WTC11 (cell line): ENCODE measurements around the gene MEGF8. TPM values are rescaled to one million over a fixed set of nuclear protein-coding genes. Genes with fewer than 3 reads are reported as not detected.

Source experiments
- ATAC-seq: fragments of 200-7000 bp; cut with Tn5 transposase; 2 replicates; pipeline ENCODE4 v1.10.0; 2021; ENCODE audit warnings: mild to moderate bottlenecking, moderate library complexity
- CTCF ChIA-PET: fragments of 300-600 bp; sonication (Branson Sonifier 250); formaldehyde crosslinking; loops from one replicate; lab custom pipeline; 2021; ENCODE audit warnings: antibody characterized with exemption; lab: Charles Lee
- POLR2A ChIA-PET: fragments of 350-600 bp; sonication (Branson Sonifier 250); formaldehyde crosslinking; loops from one replicate; lab custom pipeline; 2021; ENCODE audit warnings: antibody characterized with exemption; lab: Charles Lee
- DNase-seq: peaks from one replicate; pipeline ENCODE4 v3.0.0; 2021; ENCODE audit warnings: low spot score
- H3K27ac Mint-ChIP-seq: 2 replicates; pipeline ENCODE4 v1.8.0; 2021; ENCODE audit warnings: mixed read lengths
- H3K27me3 Mint-ChIP-seq: 2 replicates; pipeline ENCODE4 v1.8.0; 2021; ENCODE audit warnings: low read depth, mild to moderate bottlenecking, moderate library complexity, mixed read lengths
- H3K36me3 Mint-ChIP-seq: 2 replicates; pipeline ENCODE4 v1.8.0; 2021; ENCODE audit warnings: mixed read lengths
- H3K4me1 Mint-ChIP-seq: 2 replicates; pipeline ENCODE4 v1.8.0; 2022; ENCODE audit warnings: mixed read lengths
- H3K4me3 Mint-ChIP-seq: 2 replicates; pipeline ENCODE4 v1.8.0; 2021; ENCODE audit warnings: mild to moderate bottlenecking, moderate library complexity, mixed read lengths
- H3K9me3 Mint-ChIP-seq: 2 replicates; pipeline ENCODE4 v1.8.0; 2021; ENCODE audit warnings: mixed read lengths
- ATF1 ChIP-seq: sonication (generic); formaldehyde crosslinking; IDR thresholded peaks from 2 replicates; pipeline ENCODE4 v1.8.1; 2023; ENCODE audit warnings: mild to moderate bottlenecking, moderate library complexity, missing genetic modification reagents
- CBFB ChIP-seq: sonication (generic); formaldehyde crosslinking; IDR thresholded peaks from 2 replicates; pipeline ENCODE4 v1.8.1; 2022; ENCODE audit warnings: mild to moderate bottlenecking, low read depth, missing genetic modification reagents
- ESRRA ChIP-seq: sonication (generic); formaldehyde crosslinking; IDR thresholded peaks from 2 replicates; pipeline ENCODE4 v1.8.1; 2022; ENCODE audit warnings: mild to moderate bottlenecking, missing genetic modification reagents, borderline replicate concordance
- FOXP1 ChIP-seq: sonication (generic); formaldehyde crosslinking; IDR thresholded peaks from 2 replicates; pipeline ENCODE4 v1.8.0; 2022; ENCODE audit warnings: missing genetic modification reagents, mild to moderate bottlenecking, moderate library complexity, borderline replicate concordance
- GRHL2 ChIP-seq: fragments of 250-450 bp; sonication (Bioruptor Pico); IDR thresholded peaks from 2 replicates; pipeline ENCODE4 v1.8.0; 2022; ENCODE audit warnings: mild to moderate bottlenecking, moderate library complexity; ENCODE audit not compliant: insufficient replicate concordance, severe bottlenecking
- IRF2 ChIP-seq: sonication (generic); formaldehyde crosslinking; IDR thresholded peaks from 2 replicates; pipeline ENCODE4 v1.8.0; 2022; ENCODE audit warnings: low read depth, missing genetic modification reagents, borderline replicate concordance
- MAX ChIP-seq: sonication (generic); formaldehyde crosslinking; IDR thresholded peaks from 2 replicates; pipeline ENCODE4 v1.8.0; 2022; ENCODE audit warnings: mild to moderate bottlenecking, missing genetic modification reagents
- NFATC4 ChIP-seq: fragments of 250-450 bp; sonication (Bioruptor Pico); IDR thresholded peaks from 2 replicates; pipeline ENCODE4 v1.9.0; 2021; ENCODE audit warnings: mild to moderate bottlenecking
- NR1H2 ChIP-seq: sonication (generic); formaldehyde crosslinking; IDR thresholded peaks from 2 replicates; pipeline ENCODE4 v1.9.0; 2021; ENCODE audit warnings: mild to moderate bottlenecking, moderate library complexity, missing genetic modification reagents
- PRDM15 ChIP-seq: sonication (generic); formaldehyde crosslinking; IDR thresholded peaks from 2 replicates; pipeline ENCODE4 v1.8.0; 2022; ENCODE audit warnings: missing genetic modification reagents
- PREB ChIP-seq: sonication (generic); formaldehyde crosslinking; IDR thresholded peaks from 2 replicates; pipeline ENCODE4 v1.8.1; 2022; ENCODE audit warnings: mild to moderate bottlenecking, missing genetic modification reagents, moderate library complexity, borderline replicate concordance
- RELA ChIP-seq: sonication (generic); formaldehyde crosslinking; IDR thresholded peaks from 2 replicates; pipeline ENCODE4 v1.8.1; 2022; ENCODE audit warnings: missing genetic modification reagents, mild to moderate bottlenecking, borderline replicate concordance
- SMAD3 ChIP-seq: sonication (generic); formaldehyde crosslinking; IDR thresholded peaks from 2 replicates; pipeline ENCODE4 v1.8.0; 2022; ENCODE audit warnings: missing genetic modification reagents, mild to moderate bottlenecking, borderline replicate concordance
- TEAD4 ChIP-seq: sonication (generic); formaldehyde crosslinking; IDR thresholded peaks from 2 replicates; pipeline ENCODE4 v1.8.0; 2022; ENCODE audit warnings: mild to moderate bottlenecking, missing genetic modification reagents
- TP53 ChIP-seq: sonication (generic); formaldehyde crosslinking; IDR thresholded peaks from 2 replicates; pipeline ENCODE4 v1.8.1; 2023; ENCODE audit warnings: mild to moderate bottlenecking, missing genetic modification reagents
- USF2 ChIP-seq: sonication (generic); formaldehyde crosslinking; IDR thresholded peaks from 2 replicates; pipeline ENCODE4 v1.8.1; 2023; ENCODE audit warnings: mild to moderate bottlenecking, missing genetic modification reagents, moderate library complexity
- ZBTB21 ChIP-seq: sonication (generic); formaldehyde crosslinking; IDR thresholded peaks from 2 replicates; pipeline ENCODE4 v1.8.1; 2023; ENCODE audit warnings: mild to moderate bottlenecking, missing genetic modification reagents, borderline replicate concordance
- ZNF232 ChIP-seq: sonication (generic); formaldehyde crosslinking; IDR thresholded peaks from 2 replicates; pipeline ENCODE4 v1.8.0; 2022; ENCODE audit warnings: mild to moderate bottlenecking, missing genetic modification reagents
- ZNF423 ChIP-seq: fragments of 250-450 bp; sonication (Bioruptor Pico); IDR thresholded peaks from 2 replicates; pipeline ENCODE4 v2.1.2; 2022; ENCODE audit warnings: mild to moderate bottlenecking, moderate library complexity
- ZNF532 ChIP-seq: fragments of 250-450 bp; sonication (Bioruptor Pico); IDR thresholded peaks from 2 replicates; pipeline ENCODE4 v1.9.0; 2021; ENCODE audit warnings: mild to moderate bottlenecking, borderline replicate concordance
- ZNF671 ChIP-seq: fragments of 250-450 bp; sonication (Bioruptor Pico); IDR thresholded peaks from 2 replicates; pipeline ENCODE4 v1.8.0; 2021; ENCODE audit warnings: mild to moderate bottlenecking
- total RNA-seq: library from RNA; stranded (reverse); gene quantifications from 3 replicates; pipeline ENCODE4 v1.2.3, GENCODE V29; 2021

The MEGF8 gene
- total RNA-seq, 1 experiment from 2014 or later, result 42.1 TPM

DNA sequence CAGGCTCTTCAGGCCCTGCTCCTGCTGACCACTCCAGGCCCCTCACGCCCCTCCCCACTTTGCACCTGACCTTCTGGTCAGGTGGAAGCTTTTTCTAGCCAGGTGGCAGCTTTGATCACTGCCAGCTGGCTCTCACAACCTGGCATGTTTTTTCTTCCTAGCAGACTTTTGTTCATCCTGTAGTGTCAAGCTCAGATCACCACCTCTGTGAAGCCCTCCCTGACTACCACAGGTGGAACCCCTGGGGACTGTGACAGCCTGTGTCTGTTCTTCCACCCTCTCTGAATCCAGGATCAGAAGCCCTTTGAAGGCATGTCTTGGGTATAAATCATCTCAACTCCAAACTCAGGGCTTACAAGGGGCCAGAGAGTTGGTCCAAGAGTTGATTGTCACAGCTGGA lies 75.0 kb downstream of the MEGF8 start:
- ATAC-seq (no peak), DNase-seq (no peak)
- H3K27me3 Mint-ChIP-seq, result peaks cover 37% of the 10 kb centered on the region
- CTCF ChIA-PET, result interaction anchor here (0.9 to 4.2 kb wide), 15 partner anchors 11 to 304 kb away, joined by 3 to 28 read pairs (median 9); partner anchors contain the start of gene POU2F2
- no peaks in the 10 kb centered on the region for H3K9me3 Mint-ChIP-seq
- H3K4me3 Mint-ChIP-seq, result no peak overlapping the region
- H3K36me3 Mint-ChIP-seq, result 0 out of 2 replicates have a peak, but pooled peaks cover 2% of the 10 kb centered on the region
- H3K4me1 Mint-ChIP-seq, result peaks cover 34% of the 10 kb centered on the region
- no peak for TF ChIP-seq USF2
- TF ChIP-seq PREB (CRISPR knock-in tag), result no peak
- TF ChIP-seq ATF1 (CRISPR knock-in tag), result no peak
- TF ChIP-seq GRHL2, result no peak
- TF ChIP-seq FOXP1, result no peak
- TF ChIP-seq CBFB (CRISPR knock-in tag), result no peak
- TF ChIP-seq ZBTB21 (CRISPR knock-in tag), result no peak
- no peak for TF ChIP-seq TEAD4
- POLR2A ChIA-PET, result interaction anchor here (1.4 to 2.7 kb wide), 3 partner anchors 24 to 35 kb away, joined by 4 to 13 read pairs (median 6); no protein-coding TSS in a partner anchor
- H3K27ac Mint-ChIP-seq, result peak overlapping the region; percentile 3; the same call in 1 of the 2 replicates

GRCh38 chr19:42401365-42402303 lies 76.2 kb downstream of the MEGF8 start:
- ATAC-seq, result peak; percentile 26
- Mint-ChIP-seq H3K4me3 (peak overlapping the region; percentile 77), H3K27me3 (peaks cover 46% of the 10 kb centered on the region), H3K36me3 (0 out of 2 replicates have a peak, but pooled peaks cover 2% of the 10 kb centered on the region), H3K4me1 (peaks cover 26% of the 10 kb centered on the region), H3K9me3 (no peaks in the 10 kb centered on the region), H3K27ac (peak overlapping the region; percentile 85)
- DNase-seq, result peak; percentile 89
- POLR2A ChIA-PET, result interaction anchor here (0.5 to 2.7 kb wide), 5 partner anchors 22 to 143 kb away, joined by 3 to 13 read pairs (median 4); no protein-coding TSS in a partner anchor
- CTCF ChIA-PET, result interaction anchor here (0.5 to 4.2 kb wide), 25 partner anchors 10 to 1219 kb away, joined by 3 to 28 read pairs (median 5); partner anchors contain the start of gene POU2F2
- TF ChIP-seq RELA (CRISPR knock-in tag) (no peak), SMAD3 (CRISPR knock-in tag) (peak; percentile 63; the same call in 1 of the 2 replicates), ZNF532 (CRISPR knock-in tag) (no peak), MAX (peak; percentile 62; the same call in 1 of the 2 replicates), TP53 (CRISPR knock-in tag) (peak; percentile 91), ZNF671 (CRISPR knock-in tag) (no peak), IRF2 (CRISPR knock-in tag) (no peak), ZNF423 (no peak), NR1H2 (CRISPR knock-in tag) (no peak), NFATC4 (CRISPR knock-in tag) (no peak), ZNF232 (CRISPR knock-in tag) (no peak), ESRRA (CRISPR knock-in tag) (no peak), PRDM15 (CRISPR knock-in tag) (peak; percentile 96)
